ENCODE data around the gene TMCC3.

Gene TMCC3

GRCh38 chr12:94555687-94556086, 94.7 kb downstream of the TMCC3 start:
- Histone ChIP-seq H3K36me3 (ENCODE audit: insufficient read depth, low read length) (no peaks in the 10 kb centered on the region), H3K27ac (ENCODE audit: low read length) (no peak overlapping the region), H3K9ac (ENCODE audit: low read depth, low read length) (no peak overlapping the region), H4K20me1 (ENCODE audit: insufficient read depth, low read length) (no peaks in the 10 kb centered on the region), H3K4me3 (ENCODE audit: low read depth in 1 of 2, low read length in 2 of 2) (no peak overlapping the region), H3K27me3 (ENCODE audit: insufficient read depth, low read length, poor library complexity) (no peaks in the 10 kb centered on the region), H3K4me1 (ENCODE audit: insufficient read depth, low read length) (no peaks in the 10 kb centered on the region), H3K9me3 (ENCODE audit: insufficient read depth, low read length, severe bottlenecking) (no peaks in the 10 kb centered on the region), H2AFZ (ENCODE audit: low read depth, low read length) (no peak overlapping the region), H3K4me2 (ENCODE audit: insufficient read depth, low read length) (no peak overlapping the region), H3K79me2 (ENCODE audit: insufficient read depth, low read length) (no peaks in the 10 kb centered on the region)
- no peak for TF ChIP-seq CTCF (IDR thresholded peaks at IDR 0.05; ENCODE audit: borderline replicate concordance, extremely low read depth, low read length, poor library complexity, severe bottlenecking)
- TF ChIP-seq EZH2 (IDR thresholded peaks at IDR 0.05; ENCODE audit: borderline replicate concordance, low read depth, low read length, severe bottlenecking), result no peak
- ATAC-seq (ENCODE audit: insufficient read depth, low read depth) (no peak), DNase-seq (no peak)

- Histone ChIP-seq H3K4me2 (ENCODE audit: insufficient read depth, low read length) (no peak overlapping the region), H3K9ac (ENCODE audit: low read depth, low read length) (no peak overlapping the region), H3K4me1 (ENCODE audit: insufficient read depth, low read length) (no peaks in the 10 kb centered on the region), H3K9me3 (ENCODE audit: insufficient read depth, low read length, severe bottlenecking) (no peaks in the 10 kb centered on the region), H4K20me1 (ENCODE audit: insufficient read depth, low read length) (no peaks in the 10 kb centered on the region), H3K79me2 (ENCODE audit: insufficient read depth, low read length) (no peaks in the 10 kb centered on the region), H3K27me3 (ENCODE audit: insufficient read depth, low read length, poor library complexity) (no peaks in the 10 kb centered on the region), H3K36me3 (ENCODE audit: insufficient read depth, low read length) (no peaks in the 10 kb centered on the region), H3K4me3 (ENCODE audit: low read depth in 1 of 2, low read length in 2 of 2) (no peak overlapping the region), H2AFZ (ENCODE audit: low read depth, low read length) (no peak overlapping the region), H3K27ac (ENCODE audit: low read length) (no peak overlapping the region)
- TF ChIP-seq CTCF (IDR thresholded peaks at IDR 0.05; ENCODE audit: borderline replicate concordance, extremely low read depth, low read length, poor library complexity, severe bottlenecking) (no peak), EZH2 (IDR thresholded peaks at IDR 0.05; ENCODE audit: borderline replicate concordance, low read depth, low read length, severe bottlenecking) (no peak)
- no peak for ATAC-seq (ENCODE audit: insufficient read depth, low read depth)
- no peak for DNase-seq
Measured at GRCh38 chr12:94553875-94554274, 96.5 kb downstream of the TMCC3 start.

- no peak overlapping the region for H3K4me2 ChIP-seq (ENCODE audit: insufficient read depth, low read length)
- H3K27me3 ChIP-seq (ENCODE audit: insufficient read depth, low read length, poor library complexity), result no peaks in the 10 kb centered on the region
- H3K36me3 ChIP-seq (ENCODE audit: insufficient read depth, low read length), result no peaks in the 10 kb centered on the region
- no peak overlapping the region for H2AFZ ChIP-seq (ENCODE audit: low read depth, low read length)
- H3K9ac ChIP-seq (ENCODE audit: low read depth, low read length), result no peak overlapping the region
- H3K79me2 ChIP-seq (ENCODE audit: insufficient read depth, low read length), result no peaks in the 10 kb centered on the region
- ATAC-seq (ENCODE audit: insufficient read depth, low read depth), result no peak
- no peak for DNase-seq
- H3K9me3 ChIP-seq (ENCODE audit: insufficient read depth, low read length, severe bottlenecking), result peaks cover 1% of the 10 kb centered on the region
- H3K27ac ChIP-seq (ENCODE audit: low read length), result no peak overlapping the region
- TF ChIP-seq CTCF (IDR thresholded peaks at IDR 0.05; ENCODE audit: borderline replicate concordance, extremely low read depth, low read length, poor library complexity, severe bottlenecking), result no peak
- TF ChIP-seq EZH2 (IDR thresholded peaks at IDR 0.05; ENCODE audit: borderline replicate concordance, low read depth, low read length, severe bottlenecking), result no peak
- H3K4me1 ChIP-seq (ENCODE audit: insufficient read depth, low read length), result no peaks in the 10 kb centered on the region
- no peaks in the 10 kb centered on the region for H4K20me1 ChIP-seq (ENCODE audit: insufficient read depth, low read length)
- H3K4me3 ChIP-seq (ENCODE audit: low read depth in 1 of 2, low read length in 2 of 2), result no peak overlapping the region
Measured at GRCh38 chr12:94553130-94553519, 97.2 kb downstream of the TMCC3 start.

GRCh38 chr12:94551810-94552209, 98.5 kb downstream of the TMCC3 start:
- no peak overlapping the region for H3K27ac ChIP-seq (ENCODE audit: low read length)
- TF ChIP-seq CTCF (IDR thresholded peaks at IDR 0.05; ENCODE audit: borderline replicate concordance, extremely low read depth, low read length, poor library complexity, severe bottlenecking), result no peak
- no peak for TF ChIP-seq EZH2 (IDR thresholded peaks at IDR 0.05; ENCODE audit: borderline replicate concordance, low read depth, low read length, severe bottlenecking)
- no peaks in the 10 kb centered on the region for H4K20me1 ChIP-seq (ENCODE audit: insufficient read depth, low read length)
- H3K9ac ChIP-seq (ENCODE audit: low read depth, low read length), result no peak overlapping the region
- H3K27me3 ChIP-seq (ENCODE audit: insufficient read depth, low read length, poor library complexity), result no peaks in the 10 kb centered on the region
- no peak overlapping the region for H3K4me2 ChIP-seq (ENCODE audit: insufficient read depth, low read length)
- no peak for DNase-seq
- no peak overlapping the region for H2AFZ ChIP-seq (ENCODE audit: low read depth, low read length)
- H3K4me1 ChIP-seq (ENCODE audit: insufficient read depth, low read length), result no peaks in the 10 kb centered on the region
- no peaks in the 10 kb centered on the region for H3K79me2 ChIP-seq (ENCODE audit: insufficient read depth, low read length)
- no peaks in the 10 kb centered on the region for H3K36me3 ChIP-seq (ENCODE audit: insufficient read depth, low read length)
- H3K9me3 ChIP-seq (ENCODE audit: insufficient read depth, low read length, severe bottlenecking), result peaks cover 13% of the 10 kb centered on the region
- H3K4me3 ChIP-seq (ENCODE audit: low read depth in 1 of 2, low read length in 2 of 2), result no peak overlapping the region
- ATAC-seq (ENCODE audit: insufficient read depth, low read depth), result no peak
